Activated CD4-positive, alpha-beta T cell treated with anti-CD3 and anti-CD28 coated beads, Interleukin-2, amount 50 U/mL, for 24 hours (primary cell): ENCODE data around the gene TRIO.

Source experiments
- DNase-seq, 2 donors: peaks; one replicate each; pipeline ENCODE4 v3.0.0-alpha.2; 2020; ENCODE audit warnings: low read depth in 1 of 2, low spot score in 1 of 2

Gene TRIO

DNA sequence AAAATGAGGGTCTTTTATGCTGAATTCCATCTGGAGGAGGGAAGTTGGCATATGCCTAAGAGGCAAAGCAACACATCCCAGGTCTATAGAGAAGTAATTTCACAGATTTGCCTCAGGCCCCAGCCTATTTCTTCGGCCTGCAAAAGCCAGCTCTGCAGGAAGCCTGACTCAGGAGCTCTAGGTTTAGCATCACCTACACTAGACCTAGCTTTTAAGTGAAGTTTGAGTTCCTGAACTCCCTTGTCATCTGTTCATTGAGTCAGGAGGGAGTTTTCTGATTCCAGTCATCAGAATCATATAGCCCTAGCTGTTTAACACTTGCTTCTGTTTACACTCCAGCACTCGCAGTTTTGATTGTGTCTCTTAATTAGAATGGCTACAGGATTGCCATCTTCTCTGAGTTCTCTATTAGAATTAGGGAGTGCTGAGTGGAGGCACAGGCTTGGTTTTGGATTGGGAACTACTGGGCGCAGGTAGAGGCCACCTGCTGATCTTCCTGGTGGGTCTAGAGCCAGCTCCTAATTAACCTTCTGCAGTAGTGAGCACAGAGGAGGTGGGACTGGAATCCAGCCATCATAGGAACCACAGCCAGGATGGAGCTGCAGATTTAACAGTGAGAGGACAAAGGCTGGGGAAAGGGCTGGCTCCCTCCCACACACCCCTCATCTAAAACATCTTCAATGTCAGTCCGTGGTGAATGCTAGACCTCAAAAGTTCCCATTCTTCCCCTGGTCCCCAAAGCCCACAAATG, 179.5 kb downstream of the TRIO start:
- DNase-seq, result no peak

DNA sequence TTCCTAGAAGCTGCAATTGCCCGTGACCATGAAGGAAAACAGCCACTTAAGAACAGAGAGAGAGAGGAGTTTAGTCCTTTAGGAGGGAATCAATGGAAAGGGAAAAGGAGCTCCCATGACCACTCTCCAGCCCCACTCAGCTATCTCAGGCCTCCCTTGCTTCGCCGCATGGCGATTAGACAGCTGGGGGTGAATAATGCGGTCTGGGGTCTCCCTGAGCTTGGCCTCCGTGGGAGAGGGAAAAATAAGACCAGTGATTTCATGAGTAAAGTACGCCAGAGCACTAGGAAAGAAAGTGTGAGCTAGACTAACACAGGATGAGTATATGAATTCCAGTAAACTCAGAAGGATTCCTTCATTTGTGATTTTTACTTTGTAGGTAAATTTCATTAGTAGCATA, 180.3 kb downstream of the TRIO start:
- DNase-seq, result no peak

DNA sequence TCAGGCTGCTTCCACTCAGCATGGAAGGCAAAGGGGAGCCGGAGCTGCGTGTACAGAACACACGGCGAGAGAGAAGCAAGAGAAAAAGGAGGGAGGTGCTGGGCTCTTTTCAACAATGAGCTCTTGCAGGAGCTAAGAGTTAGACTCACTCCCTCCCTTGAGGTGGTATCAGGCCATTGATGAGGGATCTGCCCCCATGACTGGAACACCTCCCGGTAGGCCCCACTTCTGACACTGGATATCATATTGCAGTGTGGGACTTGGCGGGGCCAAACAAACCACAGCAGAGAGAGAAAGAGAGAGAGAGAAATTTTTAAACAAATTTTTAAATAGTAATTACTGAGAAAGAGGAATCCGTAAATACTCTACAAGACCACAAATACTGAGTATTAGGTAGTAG, 182.2 kb downstream of the TRIO start:
- DNase-seq, result no peak

DNA sequence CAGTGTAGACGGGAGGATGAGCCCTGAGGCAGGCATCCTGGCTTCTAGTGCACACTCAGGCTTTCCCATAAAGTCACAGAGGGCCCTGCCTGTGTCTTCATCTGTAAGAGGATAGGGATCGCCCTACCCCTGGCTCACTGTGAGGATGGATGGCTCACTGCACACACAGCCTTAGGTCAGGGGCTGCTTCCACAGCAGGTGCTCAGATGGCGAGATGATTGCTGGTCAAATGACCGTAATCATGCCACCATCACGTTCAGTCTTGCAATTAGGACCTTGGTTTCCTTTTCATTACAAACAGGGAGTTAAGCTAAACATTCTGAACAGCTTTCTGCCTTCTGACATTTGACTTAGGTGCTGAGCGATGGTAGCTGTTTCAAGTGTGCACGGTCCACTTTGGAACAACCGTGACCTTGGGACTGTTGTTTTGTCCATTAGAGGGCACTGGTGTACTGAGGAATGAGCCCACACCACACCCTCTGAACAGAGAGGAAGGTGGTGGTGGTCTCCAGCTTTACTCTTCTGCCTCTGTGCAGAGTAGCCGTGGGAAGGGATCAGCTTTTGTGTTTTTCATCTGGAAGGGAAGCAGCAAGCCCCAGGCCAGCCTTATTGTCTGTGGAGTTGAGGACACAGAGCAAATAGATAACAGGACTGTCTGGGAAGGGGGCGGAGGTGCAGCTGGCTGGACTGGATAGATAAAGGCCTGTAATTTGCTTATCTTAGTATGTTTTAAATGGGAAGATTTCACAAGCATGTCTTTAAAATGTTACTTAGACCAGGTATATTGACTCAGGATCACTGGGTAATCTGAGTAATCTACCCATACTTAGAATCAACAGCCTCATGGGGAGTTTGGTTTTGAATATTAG, 183.1 kb downstream of the TRIO start:
- DNase-seq, result no peak

DNA sequence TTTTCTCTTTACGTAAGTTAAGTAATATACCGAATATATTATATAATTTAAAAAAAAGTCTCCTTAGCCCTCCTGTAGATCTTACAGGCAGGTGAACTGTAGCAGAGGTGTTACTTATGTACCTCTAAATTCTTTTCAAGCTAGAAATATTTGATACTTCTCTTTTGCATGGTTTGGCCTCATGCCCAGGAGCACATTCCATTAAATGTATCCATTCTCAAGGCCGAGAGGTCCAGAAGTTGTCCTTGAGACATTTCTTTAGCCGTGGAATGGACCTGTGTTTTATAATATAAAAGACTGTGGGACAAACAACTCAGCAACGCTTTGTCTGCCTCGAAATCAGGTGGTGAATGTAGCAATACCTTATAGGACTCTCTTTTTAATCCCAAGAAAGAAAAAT, 184.5 kb downstream of the TRIO start:
- DNase-seq, result no peak

DNA sequence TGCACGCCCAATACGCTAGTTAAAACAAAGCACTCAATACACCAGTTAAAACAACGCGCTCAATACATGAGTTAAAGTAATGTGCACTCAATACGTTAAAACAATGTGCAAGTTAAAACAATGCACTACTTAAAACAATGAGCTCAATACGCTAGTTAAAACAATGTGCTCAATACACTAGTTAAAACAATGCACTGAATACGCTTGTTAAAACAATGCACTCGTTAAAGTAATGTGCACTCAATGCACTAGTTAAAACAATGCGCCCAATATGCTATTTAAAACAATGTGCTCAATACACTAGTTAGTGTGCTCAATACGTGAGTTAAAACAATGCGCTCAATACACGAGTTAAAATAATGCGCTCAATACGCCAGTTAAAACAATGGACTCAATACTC, 185.0 kb downstream of the TRIO start:
- no peak for DNase-seq

DNA sequence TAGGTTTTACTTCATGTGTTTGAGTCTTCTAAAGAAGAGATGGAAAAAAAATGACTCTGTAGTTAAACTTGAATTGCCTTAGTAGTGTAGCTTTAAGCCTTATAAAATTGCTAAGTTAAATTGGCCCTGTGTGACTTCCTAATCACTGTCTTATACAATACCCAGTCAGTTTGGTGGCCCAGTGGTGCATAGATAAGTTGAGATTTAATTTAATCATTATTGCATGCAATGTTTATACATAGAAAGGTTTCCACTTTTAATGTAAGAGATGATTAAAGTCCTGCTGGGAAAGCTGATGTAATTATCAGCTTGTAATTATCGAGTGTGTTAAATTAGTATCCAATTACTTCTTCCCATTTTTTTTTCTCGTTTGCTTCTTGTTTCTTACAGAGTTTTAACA, 187.1 kb downstream of the TRIO start:
- no peak for DNase-seq

DNA sequence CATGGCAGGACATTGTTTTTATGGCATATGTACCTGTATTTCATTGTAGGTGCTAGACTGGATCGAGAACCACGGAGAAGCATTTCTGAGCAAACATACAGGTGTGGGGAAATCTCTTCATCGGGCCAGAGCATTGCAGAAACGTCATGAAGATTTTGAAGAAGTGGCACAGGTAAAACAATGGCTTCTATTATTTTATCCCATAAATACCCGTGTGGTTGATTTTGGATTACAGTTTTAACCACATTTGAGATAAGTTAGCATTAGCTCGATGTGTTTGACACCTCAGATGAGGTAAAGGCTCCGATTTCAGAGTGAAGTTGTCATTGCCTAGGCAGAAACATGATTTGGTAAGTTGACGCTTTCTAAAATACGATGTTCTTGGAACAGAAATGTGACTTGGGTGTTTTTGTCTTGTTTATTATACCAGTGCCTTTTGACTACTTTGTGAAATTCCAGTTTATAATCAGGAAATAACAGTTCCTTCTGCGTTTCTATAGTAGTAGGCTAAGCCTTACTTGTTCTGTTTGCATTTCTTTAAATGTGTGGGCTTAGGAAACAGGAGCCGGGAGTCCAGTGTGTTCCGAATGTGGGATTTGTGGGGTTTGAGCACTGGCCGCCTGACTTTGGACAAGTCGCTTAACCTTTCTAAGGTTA, 187.7 kb downstream of the TRIO start:
- DNase-seq, result no peak

DNA sequence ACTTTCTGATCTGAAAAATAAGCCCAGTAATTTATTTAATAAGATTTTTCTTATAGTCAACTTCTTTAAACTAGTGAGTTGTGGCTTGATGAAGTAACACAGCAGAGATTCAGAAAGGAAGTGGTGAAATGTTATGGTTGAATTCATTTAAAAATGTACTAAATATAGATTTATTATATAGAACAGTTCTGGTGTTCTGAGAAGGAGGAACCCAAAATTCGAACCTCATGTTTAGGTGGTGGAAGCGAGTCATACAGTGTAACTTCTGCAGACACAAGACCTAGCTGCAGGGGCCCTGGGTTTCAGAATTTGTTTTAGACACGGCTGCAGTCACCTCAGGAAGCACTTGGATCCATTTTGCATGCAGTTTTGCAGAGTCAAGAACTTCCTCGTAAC, 188.2 kb downstream of the TRIO start:
- DNase-seq, result no peak

DNA sequence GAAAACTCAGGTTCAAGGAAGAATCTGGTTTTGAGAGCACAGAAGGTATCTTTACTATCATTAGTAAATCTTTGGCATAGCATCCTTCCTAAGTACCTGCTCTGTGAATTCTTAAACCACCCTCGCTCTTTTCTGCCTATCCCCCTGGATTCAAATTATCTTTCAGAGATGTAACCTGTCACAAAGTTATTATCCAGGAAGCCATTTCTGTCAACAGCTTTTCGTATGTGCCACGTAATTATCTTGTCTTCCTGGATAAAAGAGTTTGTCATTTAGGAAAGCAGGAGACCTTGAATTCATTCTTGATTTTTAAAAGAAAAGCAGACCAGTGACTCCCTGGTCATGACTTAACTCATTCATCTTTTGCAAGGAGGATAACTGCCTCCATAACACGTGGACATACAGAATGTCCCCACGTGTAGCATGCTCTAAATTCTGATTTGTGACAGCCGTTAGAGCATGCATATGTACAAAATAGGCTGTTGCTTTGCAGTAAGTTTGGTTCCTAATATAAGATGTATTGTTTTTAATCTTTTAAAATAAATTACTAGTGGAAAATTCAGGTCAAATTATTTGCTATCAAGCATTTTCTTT, 189.0 kb downstream of the TRIO start:
- DNase-seq, result no peak

DNA sequence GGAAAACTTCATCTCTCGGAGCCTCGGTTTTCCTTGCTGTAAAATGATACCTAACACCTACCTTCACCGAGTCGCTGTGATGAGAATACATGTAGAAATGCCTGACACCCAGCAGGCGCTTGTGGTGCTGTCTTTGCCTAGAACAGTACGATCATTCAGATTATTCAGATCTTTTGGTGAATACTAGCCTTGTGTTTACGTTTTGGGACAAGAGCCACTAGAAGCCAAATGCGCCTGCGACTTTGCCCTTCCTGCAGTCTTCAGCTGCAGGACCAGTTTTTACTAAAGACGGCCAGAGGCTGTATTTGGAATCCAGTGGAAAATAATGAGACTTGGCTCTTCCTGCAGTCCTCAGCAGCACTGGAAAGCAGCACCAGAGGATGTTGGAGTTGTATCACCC, 189.6 kb downstream of the TRIO start:
- no peak for DNase-seq

DNA sequence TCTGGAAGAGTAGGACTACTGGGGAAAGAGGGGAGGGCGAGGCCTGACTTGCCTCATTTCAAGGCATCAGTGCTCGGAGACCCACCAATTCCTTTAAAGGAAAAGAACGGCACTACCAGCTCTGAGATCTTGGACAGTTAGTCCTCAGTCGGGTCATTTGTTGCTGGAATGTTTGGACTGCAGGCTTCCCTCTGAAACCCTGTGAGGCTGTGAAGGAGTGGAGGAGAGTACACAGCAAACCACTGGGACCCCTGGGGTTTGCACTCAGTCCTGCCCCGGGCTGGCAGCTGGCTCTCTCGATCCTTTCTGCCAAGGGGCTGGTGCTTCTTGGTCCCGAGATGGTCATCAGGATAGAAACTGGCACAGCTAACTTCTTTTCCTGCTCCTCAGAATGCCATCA, 194.5 kb downstream of the TRIO start:
- no peak for DNase-seq

DNA sequence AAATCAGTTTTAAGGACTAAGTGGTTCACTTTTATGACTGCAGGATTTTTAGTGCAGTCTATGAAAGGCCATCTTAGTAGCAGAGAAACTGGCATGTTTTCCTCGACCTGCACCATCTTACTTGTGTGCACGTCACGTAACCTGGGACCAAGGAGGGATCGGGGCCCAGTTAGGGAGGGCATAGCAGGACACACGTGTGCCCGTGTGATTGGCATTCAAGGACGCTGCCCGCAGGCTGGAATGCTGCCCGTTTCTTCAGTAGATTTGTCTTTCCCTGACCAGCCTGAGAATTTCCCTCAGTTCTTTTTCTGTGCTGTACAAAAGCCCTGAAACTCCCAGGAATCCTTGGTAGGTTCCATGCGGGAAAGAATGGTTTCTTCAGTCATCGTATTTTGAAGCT, 196.3 kb downstream of the TRIO start:
- no peak for DNase-seq

DNA sequence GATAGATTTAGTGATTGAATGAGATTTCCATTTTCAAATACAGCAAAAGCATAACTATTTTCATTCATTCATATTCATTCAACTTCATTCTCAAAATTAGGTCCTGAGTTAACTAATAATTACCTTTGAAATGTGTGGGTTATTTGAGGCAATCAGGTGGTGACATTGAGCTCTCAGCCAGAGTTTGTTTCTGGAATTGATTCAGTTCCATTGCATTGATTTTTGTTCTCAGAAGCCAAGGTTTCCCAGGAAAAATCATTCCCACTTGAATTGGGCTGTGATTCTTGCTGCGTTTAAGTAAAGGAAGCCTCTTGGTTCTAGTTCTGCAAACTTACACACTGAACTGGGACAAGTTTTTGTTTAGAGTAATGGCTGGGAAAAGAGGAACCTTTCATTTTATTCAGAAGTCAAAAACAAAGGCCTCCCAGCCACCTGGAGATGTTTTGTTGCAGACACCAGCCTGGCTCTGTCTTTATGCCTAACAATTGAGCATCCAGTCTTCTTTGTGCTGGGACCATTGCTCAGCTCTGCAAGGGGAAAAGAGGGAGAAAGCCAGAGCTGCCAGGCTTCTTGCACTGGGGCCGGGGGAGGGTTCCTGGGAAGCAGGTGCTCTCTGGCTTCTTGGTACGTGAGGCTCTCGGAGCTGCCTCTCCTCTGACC, 198.6 kb downstream of the TRIO start:
- no peak for DNase-seq

DNA sequence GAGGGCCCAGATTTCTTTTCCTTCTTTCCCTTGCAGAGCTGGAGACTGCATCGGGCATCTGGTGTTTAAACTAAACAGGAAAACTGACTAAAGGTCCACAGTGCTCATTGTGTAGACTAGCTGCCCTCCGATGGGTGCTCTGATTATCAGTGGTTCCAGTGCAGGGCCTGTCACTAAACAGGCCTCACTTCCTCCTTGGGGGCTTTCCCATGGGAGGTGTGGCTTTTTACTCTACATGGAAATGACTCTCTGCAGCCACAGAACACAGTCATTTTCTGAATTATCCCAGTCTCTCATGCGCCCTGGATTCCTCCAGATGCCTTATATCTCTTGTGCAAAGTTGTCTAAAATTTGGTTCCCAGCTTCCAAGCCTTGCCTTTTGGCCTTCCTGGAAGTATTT, 199.2 kb downstream of the TRIO start:
- no peak for DNase-seq

DNA sequence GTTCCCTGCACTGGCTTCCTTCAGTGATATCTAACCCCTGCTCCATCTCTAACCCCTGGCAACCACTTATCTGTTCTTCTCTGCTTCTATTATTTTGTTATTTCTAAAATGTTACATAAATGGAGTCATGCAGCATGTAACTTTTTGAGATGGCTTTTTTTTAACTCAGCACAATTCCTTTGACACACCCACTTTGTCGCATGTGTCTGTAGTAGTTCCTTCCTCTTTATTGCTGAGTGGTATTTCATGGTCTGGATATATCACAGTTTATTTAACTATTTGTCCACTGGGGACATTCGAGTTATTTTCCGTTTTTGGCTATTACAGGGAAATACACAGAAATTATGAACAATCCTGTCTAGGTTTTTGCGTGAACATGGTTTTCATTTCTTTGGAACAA, 200.2 kb downstream of the TRIO start:
- no peak for DNase-seq

DNA sequence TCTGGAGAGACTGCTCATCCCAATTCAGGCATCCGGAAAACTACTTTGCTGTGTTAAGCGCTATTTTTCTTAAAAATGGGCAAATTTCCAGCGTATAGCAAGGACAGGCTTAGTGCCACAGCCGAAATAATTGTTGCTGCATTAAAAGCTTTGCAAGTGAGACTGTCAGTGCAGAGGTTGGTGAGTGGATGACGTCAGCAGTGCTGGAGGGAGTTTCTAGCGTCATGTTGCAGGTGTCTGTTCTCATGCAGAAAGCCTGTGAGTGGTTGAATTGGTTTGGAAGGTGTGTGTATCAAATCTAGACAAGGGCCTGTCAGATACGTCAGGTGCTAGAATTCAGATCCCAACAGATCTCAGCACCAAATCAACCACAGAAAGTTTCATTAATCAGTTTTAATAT, 204.4 kb downstream of the TRIO start:
- no peak for DNase-seq

DNA sequence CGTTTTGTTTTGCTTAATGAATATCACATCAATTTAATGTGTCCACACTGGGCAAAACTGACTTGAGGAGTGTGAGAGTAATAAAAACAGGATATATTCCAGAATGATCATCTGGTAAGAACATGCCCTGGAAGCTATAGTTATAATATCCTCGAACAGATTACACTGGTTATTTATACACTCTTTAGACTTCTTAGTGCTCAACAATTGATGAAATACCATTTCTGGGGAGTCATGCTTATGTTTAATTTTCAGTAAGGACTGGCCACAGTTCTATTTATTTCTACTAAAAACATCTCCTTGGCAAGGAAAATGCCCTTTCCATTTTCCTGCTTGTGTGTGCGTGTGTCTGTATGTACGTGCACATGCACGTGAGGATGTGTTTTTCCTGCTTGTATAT, 205.0 kb downstream of the TRIO start:
- no peak for DNase-seq

DNA sequence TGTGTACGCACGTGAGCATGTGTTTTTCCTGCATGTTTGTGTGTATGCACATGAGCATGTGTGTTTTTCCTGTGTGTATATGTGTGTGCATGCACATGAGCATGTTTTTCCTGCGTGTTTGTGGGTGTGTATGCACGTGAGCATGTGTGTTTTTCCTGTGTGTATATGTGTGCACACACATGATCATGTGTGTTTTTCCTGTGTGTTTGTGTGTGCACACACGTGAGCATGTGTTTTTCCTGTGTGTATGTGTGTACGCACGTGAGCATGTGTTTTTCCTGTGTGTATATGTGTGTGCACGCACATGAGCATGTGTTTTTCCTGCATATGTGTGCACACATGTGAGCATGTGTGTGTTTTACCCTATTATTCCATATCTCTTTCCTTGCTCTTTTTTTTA, 205.9 kb downstream of the TRIO start:
- DNase-seq, result no peak

DNA sequence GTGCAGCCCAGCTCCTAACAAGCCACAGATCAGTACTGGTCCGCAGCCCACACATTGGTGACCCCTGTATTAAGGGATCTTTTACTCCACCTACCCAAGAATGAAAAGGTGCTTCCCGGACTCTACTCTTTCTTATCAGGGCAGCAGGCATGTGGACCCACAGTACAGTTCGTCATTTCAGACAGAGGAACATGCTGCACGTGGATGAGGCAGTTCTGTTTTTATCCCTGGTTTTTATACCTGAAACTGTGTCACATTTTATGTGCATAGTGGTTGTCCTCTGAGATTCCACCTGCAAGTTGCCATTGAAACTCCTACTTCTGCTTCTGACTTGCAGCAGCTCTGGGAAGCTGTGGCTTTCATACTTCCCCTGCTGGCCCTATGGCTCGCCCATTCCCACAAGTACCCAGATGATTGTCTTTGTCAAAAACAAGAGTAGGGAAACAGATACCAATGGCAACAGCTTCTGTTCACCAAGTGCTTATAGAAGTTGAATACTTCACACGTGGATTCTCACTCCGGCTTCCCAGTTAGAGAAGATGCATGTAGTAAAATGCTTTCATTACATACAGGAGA, 208.0 kb downstream of the TRIO start:
- DNase-seq, result no peak
